ENCODE measurements around the gene CRELD2. TPM values are rescaled to one million over a fixed set of nuclear protein-coding genes. Genes with fewer than 3 reads are reported as not detected.

The CRELD2 gene
- total and polyA plus RNA-seq, 2 of the 13 experiments (the other 11 are each of a cell fraction or from before 2014, with no cell fraction given), result 17.2 to 44.7 TPM

DNA sequence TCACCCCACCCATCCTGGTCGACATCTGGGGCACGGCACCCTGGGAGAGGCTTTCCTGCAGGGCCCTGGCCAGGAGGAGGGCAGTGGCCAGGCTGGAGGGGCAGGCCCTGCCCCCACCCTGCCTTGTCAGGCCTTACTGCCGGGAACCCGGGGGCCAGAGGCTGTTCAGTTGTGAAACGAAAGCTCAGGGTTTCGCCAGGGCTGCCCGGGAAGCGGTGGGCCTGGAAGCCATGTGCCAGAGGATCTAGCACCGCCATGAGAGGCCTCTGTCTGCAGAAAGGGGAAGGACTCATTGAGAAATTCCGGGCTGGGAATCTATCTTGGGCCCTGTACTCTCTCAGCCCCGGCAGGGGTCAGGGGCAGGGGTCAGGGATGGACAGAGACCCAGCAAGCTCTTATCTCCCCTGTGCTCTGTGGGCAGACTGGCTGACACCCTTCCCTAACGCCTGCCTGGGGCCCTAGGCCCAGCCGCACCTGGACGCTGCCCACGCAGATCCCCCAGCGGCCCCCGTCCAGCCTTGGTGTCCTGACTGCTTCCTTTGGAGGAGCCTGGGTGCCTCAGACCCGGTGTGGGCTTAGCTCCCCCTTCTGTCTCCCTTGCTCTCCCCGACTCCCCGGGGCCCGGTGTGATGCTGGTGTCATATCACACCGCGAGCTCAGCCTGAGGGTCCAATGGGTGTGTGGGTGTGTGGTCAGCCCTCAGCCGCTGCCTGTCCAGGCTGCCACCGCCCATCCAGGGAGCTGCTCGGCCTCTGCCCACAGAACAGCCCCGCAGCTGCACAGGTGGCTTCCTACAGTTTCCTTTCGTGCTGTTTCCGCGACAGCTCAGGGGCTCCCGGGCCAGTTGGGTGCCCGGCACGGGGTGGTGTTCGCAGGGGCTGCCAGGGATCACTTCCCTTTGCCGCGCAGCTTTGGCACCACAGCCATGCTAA, 48.6 kb downstream of the CRELD2 start (continued):
- TF ChIP-seq, protein P1, sequence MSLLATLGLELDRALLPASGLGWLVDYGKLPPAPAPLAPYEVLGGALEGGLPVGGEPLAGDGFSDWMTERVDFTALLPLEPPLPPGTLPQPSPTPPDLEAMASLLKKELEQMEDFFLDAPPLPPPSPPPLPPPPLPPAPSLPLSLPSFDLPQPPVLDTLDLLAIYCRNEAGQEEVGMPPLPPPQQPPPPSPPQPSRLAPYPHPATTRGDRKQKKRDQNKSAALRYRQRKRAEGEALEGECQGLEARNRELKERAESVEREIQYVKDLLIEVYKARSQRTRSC (CRISPR knock-in tag; IDR thresholded peaks at IDR 0.05; ENCODE audit: low read depth), result no peak
- TF ChIP-seq RFXANK (CRISPR knock-in tag; IDR thresholded peaks at IDR 0.05) (0 out of 2 replicates have a peak, but pooled peaks have one; percentile 3), KDM5B (CRISPR knock-in tag; IDR thresholded peaks at IDR 0.05; ENCODE audit: borderline replicate concordance) (peak; percentile 55; the same call in 1 of the 2 replicates), KLF12 (CRISPR knock-in tag; IDR thresholded peaks at IDR 0.05; ENCODE audit: borderline replicate concordance) (0 out of 2 replicates have a peak, but pooled peaks have one; percentile 21), ZNF839 (CRISPR knock-in tag; IDR thresholded peaks at IDR 0.05; ENCODE audit: borderline replicate concordance) (no peak), ZBTB7B (CRISPR knock-in tag; IDR thresholded peaks at IDR 0.05) (0 out of 2 replicates have a peak, but pooled peaks have one; percentile 7), ZC3H13 (CRISPR knock-in tag; IDR thresholded peaks at IDR 0.05) (no peak; the same call in 1 of the 2 replicates), NFYB (CRISPR knock-in tag; IDR thresholded peaks at IDR 0.05) (no peak), ZNF737 (CRISPR knock-in tag; IDR thresholded peaks at IDR 0.05; ENCODE audit: borderline replicate concordance) (no peak), ZFP90 (CRISPR knock-in tag; IDR thresholded peaks at IDR 0.05; ENCODE audit: borderline replicate concordance) (peak; percentile 85; the same call in 1 of the 2 replicates), CBX5 (CRISPR knock-in tag; IDR thresholded peaks at IDR 0.05; ENCODE audit: borderline replicate concordance) (no peak), ZNF747 (CRISPR knock-in tag; IDR thresholded peaks at IDR 0.05; ENCODE audit: borderline replicate concordance) (no peak), ZNF790 (CRISPR knock-in tag; IDR thresholded peaks at IDR 0.05; ENCODE audit: borderline replicate concordance) (no peak), ZNF256 (CRISPR knock-in tag; conservative IDR thresholded peaks at IDR 0.05) (no peak)
- TF ChIP-seq, protein P2, sequence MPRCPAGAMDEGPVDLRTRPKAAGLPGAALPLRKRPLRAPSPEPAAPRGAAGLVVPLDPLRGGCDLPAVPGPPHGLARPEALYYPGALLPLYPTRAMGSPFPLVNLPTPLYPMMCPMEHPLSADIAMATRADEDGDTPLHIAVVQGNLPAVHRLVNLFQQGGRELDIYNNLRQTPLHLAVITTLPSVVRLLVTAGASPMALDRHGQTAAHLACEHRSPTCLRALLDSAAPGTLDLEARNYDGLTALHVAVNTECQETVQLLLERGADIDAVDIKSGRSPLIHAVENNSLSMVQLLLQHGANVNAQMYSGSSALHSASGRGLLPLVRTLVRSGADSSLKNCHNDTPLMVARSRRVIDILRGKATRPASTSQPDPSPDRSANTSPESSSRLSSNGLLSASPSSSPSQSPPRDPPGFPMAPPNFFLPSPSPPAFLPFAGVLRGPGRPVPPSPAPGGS (CRISPR knock-in tag; IDR thresholded peaks at IDR 0.05), result 0 out of 2 replicates have a peak, but pooled peaks have one; percentile 59
- TF ChIP-seq, protein P3, sequence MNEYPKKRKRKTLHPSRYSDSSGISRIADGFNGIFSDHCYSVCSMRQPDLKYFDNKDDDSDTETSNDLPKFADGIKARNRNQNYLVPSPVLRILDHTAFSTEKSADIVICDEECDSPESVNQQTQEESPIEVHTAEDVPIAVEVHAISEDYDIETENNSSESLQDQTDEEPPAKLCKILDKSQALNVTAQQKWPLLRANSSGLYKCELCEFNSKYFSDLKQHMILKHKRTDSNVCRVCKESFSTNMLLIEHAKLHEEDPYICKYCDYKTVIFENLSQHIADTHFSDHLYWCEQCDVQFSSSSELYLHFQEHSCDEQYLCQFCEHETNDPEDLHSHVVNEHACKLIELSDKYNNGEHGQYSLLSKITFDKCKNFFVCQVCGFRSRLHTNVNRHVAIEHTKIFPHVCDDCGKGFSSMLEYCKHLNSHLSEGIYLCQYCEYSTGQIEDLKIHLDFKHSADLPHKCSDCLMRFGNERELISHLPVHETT (CRISPR knock-in tag; conservative IDR thresholded peaks at IDR 0.05), result no peak
- TF ChIP-seq, protein P4, sequence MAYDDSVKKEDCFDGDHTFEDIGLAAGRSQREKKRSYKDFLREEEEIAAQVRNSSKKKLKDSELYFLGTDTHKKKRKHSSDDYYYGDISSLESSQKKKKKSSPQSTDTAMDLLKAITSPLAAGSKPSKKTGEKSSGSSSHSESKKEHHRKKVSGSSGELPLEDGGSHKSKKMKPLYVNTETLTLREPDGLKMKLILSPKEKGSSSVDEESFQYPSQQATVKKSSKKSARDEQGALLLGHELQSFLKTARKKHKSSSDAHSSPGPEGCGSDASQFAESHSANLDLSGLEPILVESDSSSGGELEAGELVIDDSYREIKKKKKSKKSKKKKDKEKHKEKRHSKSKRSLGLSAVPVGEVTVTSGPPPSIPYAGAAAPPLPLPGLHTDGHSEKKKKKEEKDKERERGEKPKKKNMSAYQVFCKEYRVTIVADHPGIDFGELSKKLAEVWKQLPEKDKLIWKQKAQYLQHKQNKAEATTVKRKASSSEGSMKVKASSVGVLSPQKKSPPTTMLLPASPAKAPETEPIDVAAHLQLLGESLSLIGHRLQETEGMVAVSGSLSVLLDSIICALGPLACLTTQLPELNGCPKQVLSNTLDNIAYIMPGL (CRISPR knock-in tag; IDR thresholded peaks at IDR 0.05; ENCODE audit: borderline replicate concordance in 1 of 2, low read depth in 1 of 2), result peak in 1 of 2 experiments; percentile 42; a peak in 1 of 4 replicates
- TF ChIP-seq, protein P5, sequence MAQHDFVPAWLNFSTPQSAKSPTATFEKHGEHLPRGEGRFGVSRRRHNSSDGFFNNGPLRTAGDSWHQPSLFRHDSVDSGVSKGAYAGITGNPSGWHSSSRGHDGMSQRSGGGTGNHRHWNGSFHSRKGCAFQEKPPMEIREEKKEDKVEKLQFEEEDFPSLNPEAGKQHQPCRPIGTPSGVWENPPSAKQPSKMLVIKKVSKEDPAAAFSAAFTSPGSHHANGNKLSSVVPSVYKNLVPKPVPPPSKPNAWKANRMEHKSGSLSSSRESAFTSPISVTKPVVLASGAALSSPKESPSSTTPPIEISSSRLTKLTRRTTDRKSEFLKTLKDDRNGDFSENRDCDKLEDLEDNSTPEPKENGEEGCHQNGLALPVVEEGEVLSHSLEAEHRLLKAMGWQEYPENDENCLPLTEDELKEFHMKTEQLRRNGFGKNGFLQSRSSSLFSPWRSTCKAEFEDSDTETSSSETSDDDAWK (CRISPR knock-in tag; IDR thresholded peaks at IDR 0.05), result no peak
- TF ChIP-seq, protein P6, sequence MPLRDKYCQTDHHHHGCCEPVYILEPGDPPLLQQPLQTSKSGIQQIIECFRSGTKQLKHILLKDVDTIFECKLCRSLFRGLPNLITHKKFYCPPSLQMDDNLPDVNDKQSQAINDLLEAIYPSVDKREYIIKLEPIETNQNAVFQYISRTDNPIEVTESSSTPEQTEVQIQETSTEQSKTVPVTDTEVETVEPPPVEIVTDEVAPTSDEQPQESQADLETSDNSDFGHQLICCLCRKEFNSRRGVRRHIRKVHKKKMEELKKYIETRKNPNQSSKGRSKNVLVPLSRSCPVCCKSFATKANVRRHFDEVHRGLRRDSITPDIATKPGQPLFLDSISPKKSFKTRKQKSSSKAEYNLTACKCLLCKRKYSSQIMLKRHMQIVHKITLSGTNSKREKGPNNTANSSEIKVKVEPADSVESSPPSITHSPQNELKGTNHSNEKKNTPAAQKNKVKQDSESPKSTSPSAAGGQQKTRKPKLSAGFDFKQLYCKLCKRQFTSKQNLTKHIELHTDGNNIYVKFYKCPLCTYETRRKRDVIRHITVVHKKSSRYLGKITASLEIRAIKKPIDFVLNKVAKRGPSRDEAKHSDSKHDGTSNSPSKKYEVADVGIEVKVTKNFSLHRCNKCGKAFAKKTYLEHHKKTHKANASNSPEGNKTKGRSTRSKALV (CRISPR knock-in tag; IDR thresholded peaks at IDR 0.05), result no peak

Data from HepG2 (cell line).